Skeletal muscle tissue (tissue), 4 donors: ENCODE measurements around the gene PLAAT4. TPM values are rescaled to one million over a fixed set of nuclear protein-coding genes. Genes with fewer than 3 reads are reported as not detected.

Experiments
- H3K27ac ChIP-seq: one replicate; pipeline ENCODE4 v1.7.0; 2013; ENCODE audit warnings: mild to moderate bottlenecking, low read depth, low read length, inconsistent platforms
- H3K27me3 ChIP-seq, 3 donors: one replicate each; pipeline ENCODE4 v1.7.0; 2013; ENCODE audit warnings: low read length in 3 of 3; ENCODE audit not compliant: control insufficient read depth in 3 of 3, insufficient read depth in 3 of 3
- H3K36me3 ChIP-seq, 3 donors: one replicate each; pipeline ENCODE4 v1.7.0; 2013; ENCODE audit warnings: low read length in 3 of 3; ENCODE audit not compliant: control insufficient read depth in 3 of 3, insufficient read depth in 3 of 3
- H3K4me1 ChIP-seq, 3 donors: one replicate each; pipeline ENCODE4 v1.7.0; 2013; ENCODE audit warnings: low read length in 3 of 3, mild to moderate bottlenecking in 3 of 3; ENCODE audit not compliant: control insufficient read depth in 3 of 3, insufficient read depth in 3 of 3
- H3K4me3 ChIP-seq, 3 donors: one replicate each; pipeline ENCODE4 v1.7.0; 2013; ENCODE audit warnings: low read length in 3 of 3
- H3K9ac ChIP-seq, 3 donors: one replicate each; pipeline ENCODE4 v1.7.0; 2013; ENCODE audit warnings: low read length in 3 of 3, mild to moderate bottlenecking in 3 of 3, moderate library complexity in 2 of 3, low read depth in 1 of 3
- H3K9me3 ChIP-seq, 3 donors: one replicate each; pipeline ENCODE4 v1.7.0; 2013; ENCODE audit warnings: low read length in 3 of 3; ENCODE audit not compliant: control insufficient read depth in 3 of 3
- total RNA-seq: library from RNA; depleted of rRNA; stranded (reverse); fragments of >200 nt; gene quantifications from one replicate; pipeline ENCODE4 v1.2.3, GENCODE V29; 2014
- donor health status: Osteomylitis.

The PLAAT4 gene
- total RNA-seq, 1 donor from 2014 or later: 6.3 TPM

GRCh38 chr11:63499874-63500273, 36.7 kb upstream of the PLAAT4 start:
- H3K4me3 ChIP-seq: no peak overlapping the region
- no peaks in the 10 kb centered on the region for H3K27me3 ChIP-seq
- H3K9me3 ChIP-seq: peaks cover 0 to 2% (median 0%) of the 10 kb centered on the region in 3 donors
- H3K27ac ChIP-seq: no peak overlapping the region
- H3K9ac ChIP-seq: no peak overlapping the region
- no peaks in the 10 kb centered on the region for H3K36me3 ChIP-seq
- H3K4me1 ChIP-seq: peaks cover 0 to 4% (median 3%) of the 10 kb centered on the region in 3 donors

- peaks cover 0 to 16% (median 11%) of the 10 kb centered on the region in 3 donors for H3K4me1 ChIP-seq
- no peaks in the 10 kb centered on the region for H3K27me3 ChIP-seq
- H3K9me3 ChIP-seq: peaks cover 0 to 2% (median 0%) of the 10 kb centered on the region in 3 donors
- H3K4me3 ChIP-seq: no peak overlapping the region
- H3K9ac ChIP-seq: no peak overlapping the region
- no peaks in the 10 kb centered on the region for H3K36me3 ChIP-seq
- no peak overlapping the region for H3K27ac ChIP-seq
Observed at GRCh38 chr11:63501236-63501635, 35.4 kb upstream of the PLAAT4 start.

- H3K27me3 ChIP-seq: no peaks in the 10 kb centered on the region
- no peaks in the 10 kb centered on the region for H3K36me3 ChIP-seq
- peaks cover 0 to 23% (median 12%) of the 10 kb centered on the region in 3 donors for H3K4me1 ChIP-seq
- H3K9me3 ChIP-seq: no peaks in the 10 kb centered on the region
- H3K4me3 ChIP-seq: no peak overlapping the region
- no peak overlapping the region for H3K27ac ChIP-seq
- no peak overlapping the region for H3K9ac ChIP-seq
Observed at GRCh38 chr11:63502252-63502820, 34.3 kb upstream of the PLAAT4 start.

- H3K27me3 ChIP-seq: no peaks in the 10 kb centered on the region
- H3K9ac ChIP-seq: no peak overlapping the region
- no peak overlapping the region for H3K4me3 ChIP-seq
- no peaks in the 10 kb centered on the region for H3K36me3 ChIP-seq
- peaks cover 0 to 27% (median 12%) of the 10 kb centered on the region in 3 donors for H3K4me1 ChIP-seq
- no peaks in the 10 kb centered on the region for H3K9me3 ChIP-seq
- H3K27ac ChIP-seq: no peak overlapping the region
Observed at GRCh38 chr11:63503492-63503891, 33.1 kb upstream of the PLAAT4 start.

GRCh38 chr11:63504054-63504453, 32.6 kb upstream of the PLAAT4 start:
- Histone ChIP-seq H3K27ac (no peak overlapping the region), H3K9ac (no peak overlapping the region), H3K4me1 (peaks cover 0 to 32% (median 12%) of the 10 kb centered on the region in 3 donors)

GRCh38 chr11:63504933-63505586, 31.5 kb upstream of the PLAAT4 start:
- Histone ChIP-seq H3K36me3 (no peaks in the 10 kb centered on the region), H3K9ac (no peak overlapping the region), H3K27ac (no peak overlapping the region), H3K27me3 (no peaks in the 10 kb centered on the region), H3K4me3 (no peak overlapping the region), H3K4me1 (peaks cover 3 to 36% (median 20%) of the 10 kb centered on the region in 3 donors), H3K9me3 (no peaks in the 10 kb centered on the region)

More at GRCh38 chr11:63504054-63504453, 32.6 kb upstream of the PLAAT4 start:
- no peak overlapping the region for H3K4me3 ChIP-seq
- no peaks in the 10 kb centered on the region for H3K27me3 ChIP-seq
- H3K36me3 ChIP-seq: no peaks in the 10 kb centered on the region
- H3K9me3 ChIP-seq: no peaks in the 10 kb centered on the region

GRCh38 chr11:63505857-63506528, 30.6 kb upstream of the PLAAT4 start, which contains the start of gene LGALS12:
Gene LGALS12 (plus strand): TSS chr11:63506084. CDS start chr11:63506459, 375 bp downstream.
- no peaks in the 10 kb centered on the region for H3K9me3 ChIP-seq
- H3K4me1 ChIP-seq: peaks cover 11 to 45% (median 29%) of the 10 kb centered on the region in 3 donors

GRCh38 chr11:63506876-63507275, 29.7 kb upstream of the PLAAT4 start:
- no peaks in the 10 kb centered on the region for H3K27me3 ChIP-seq
- H3K9ac ChIP-seq: no peak overlapping the region
- H3K27ac ChIP-seq: no peak overlapping the region
- no peaks in the 10 kb centered on the region for H3K36me3 ChIP-seq
- H3K4me1 ChIP-seq: peaks cover 15 to 50% (median 34%) of the 10 kb centered on the region in 3 donors
- no peak overlapping the region for H3K4me3 ChIP-seq
- H3K9me3 ChIP-seq: no peaks in the 10 kb centered on the region

More at GRCh38 chr11:63505857-63506528, 30.6 kb upstream of the PLAAT4 start, which contains the start of gene LGALS12:
- Histone ChIP-seq H3K27me3 (no peaks in the 10 kb centered on the region), H3K36me3 (no peaks in the 10 kb centered on the region), H3K27ac (no peak within 1 kb of the TSS), H3K4me3 (no peak within 1 kb of the TSS), H3K9ac (no peak within 1 kb of the TSS)

GRCh38 chr11:63507511-63507910, 29.1 kb upstream of the PLAAT4 start:
- H3K4me3 ChIP-seq: no peak overlapping the region
- no peak overlapping the region for H3K9ac ChIP-seq
- H3K4me1 ChIP-seq: peaks cover 15 to 50% (median 36%) of the 10 kb centered on the region in 3 donors
- H3K36me3 ChIP-seq: no peaks in the 10 kb centered on the region
- H3K27ac ChIP-seq: no peak overlapping the region
- H3K27me3 ChIP-seq: no peaks in the 10 kb centered on the region
- H3K9me3 ChIP-seq: no peaks in the 10 kb centered on the region

- H3K36me3 ChIP-seq: no peaks in the 10 kb centered on the region
- peaks cover 15 to 50% (median 36%) of the 10 kb centered on the region in 3 donors for H3K4me1 ChIP-seq
- H3K9me3 ChIP-seq: no peaks in the 10 kb centered on the region
- H3K9ac ChIP-seq: no peak overlapping the region
- H3K27ac ChIP-seq: no peak overlapping the region
- H3K27me3 ChIP-seq: no peaks in the 10 kb centered on the region
- H3K4me3 ChIP-seq: no peak overlapping the region
Observed at GRCh38 chr11:63508009-63508408, 28.6 kb upstream of the PLAAT4 start.
